ENCODE data around the gene TICRR.

TICRR gene

GRCh38 chr15:89630974-89631901 lies 56.0 kb downstream of the TICRR start:
- H3K9me3 ChIP-seq = no peaks in the 10 kb centered on the region
- H3K4me1 ChIP-seq = no peaks in the 10 kb centered on the region
- TF ChIP-seq CTCF (IDR thresholded peaks at IDR 0.05) = no peak
- H3K27me3 ChIP-seq = no peaks in the 10 kb centered on the region
- H3K27ac ChIP-seq = no peak overlapping the region
- no peak for DNase-seq
- peaks cover 38 to 80% (median 77%) of the 10 kb centered on the region in 3 donors for H3K36me3 ChIP-seq
- H3K4me3 ChIP-seq = no peak overlapping the region
- intact Hi-C loops (cut with DNase I; ENCODE audit: low total_unique reads) = no loop called here

- intact Hi-C loops (cut with DNase I; ENCODE audit: low total_unique reads) = no loop called here
- Histone ChIP-seq H3K27ac (no peak overlapping the region), H3K36me3 (peaks cover 38 to 74% (median 71%) of the 10 kb centered on the region in 3 donors), H3K9me3 (no peaks in the 10 kb centered on the region), H3K4me1 (no peaks in the 10 kb centered on the region), H3K27me3 (no peaks in the 10 kb centered on the region), H3K4me3 (no peak overlapping the region)
- no peak for TF ChIP-seq CTCF (IDR thresholded peaks at IDR 0.05)
- DNase-seq = no peak
Observed at GRCh38 chr15:89631902-89632264, 56.6 kb downstream of the TICRR start.

GRCh38 chr15:89632563-89633430 lies 57.5 kb downstream of the TICRR start:
- Histone ChIP-seq H3K9me3 (no peaks in the 10 kb centered on the region), H3K27me3 (no peaks in the 10 kb centered on the region), H3K4me1 (no peaks in the 10 kb centered on the region), H3K27ac (no peak overlapping the region), H3K4me3 (no peak overlapping the region), H3K36me3 (peaks cover 38 to 65% (median 63%) of the 10 kb centered on the region in 3 donors)
- TF ChIP-seq CTCF (IDR thresholded peaks at IDR 0.05) = no peak
- no peak for DNase-seq
- intact Hi-C loops (cut with DNase I; ENCODE audit: low total_unique reads) = no loop called here

GRCh38 chr15:89633585-89633984 lies 58.3 kb downstream of the TICRR start:
- Histone ChIP-seq H3K4me3 (no peak overlapping the region), H3K27me3 (no peaks in the 10 kb centered on the region), H3K27ac (no peak overlapping the region), H3K36me3 (peaks cover 38 to 57% (median 55%) of the 10 kb centered on the region in 3 donors), H3K4me1 (no peaks in the 10 kb centered on the region), H3K9me3 (no peaks in the 10 kb centered on the region)
- DNase-seq = no peak
- intact Hi-C loops (cut with DNase I; ENCODE audit: low total_unique reads) = no loop called here
- TF ChIP-seq CTCF (IDR thresholded peaks at IDR 0.05) = no peak

- peaks cover 17 to 44% (median 32%) of the 10 kb centered on the region in 3 donors for H3K36me3 ChIP-seq
- no peak overlapping the region for H3K4me3 ChIP-seq
- no peaks in the 10 kb centered on the region for H3K9me3 ChIP-seq
- H3K4me1 ChIP-seq = no peaks in the 10 kb centered on the region
- H3K27me3 ChIP-seq = no peaks in the 10 kb centered on the region
- intact Hi-C loops (cut with DNase I; ENCODE audit: low total_unique reads) = loop anchor here (10.0 kb wide), 1 partner anchor 65 kb away; no protein-coding TSS in a partner anchor
- peak in 1 of 2 donors; percentile 21 for DNase-seq
- no peak overlapping the region for H3K27ac ChIP-seq
- no peak for TF ChIP-seq CTCF (IDR thresholded peaks at IDR 0.05)
Observed at GRCh38 chr15:89640245-89640644, 65.0 kb downstream of the TICRR start.
